Stimulated activated CD4-positive, alpha-beta T cell treated with anti-CD3 and anti-CD28 coated beads, Interleukin-4, amount 100 ng/mL, for 24 hours (primary cell): Measurements from ENCODE around the gene GIPC2.
"Not testable (repeated sequence)": the region's sequence is repeated elsewhere in the genome, so short reads cannot be mapped to it uniquely, and the experiment has no call there.

Source experiments
- DNase-seq: peaks from one replicate; pipeline ENCODE4 v3.0.0-alpha.2; 2020

The GIPC2 gene

DNA sequence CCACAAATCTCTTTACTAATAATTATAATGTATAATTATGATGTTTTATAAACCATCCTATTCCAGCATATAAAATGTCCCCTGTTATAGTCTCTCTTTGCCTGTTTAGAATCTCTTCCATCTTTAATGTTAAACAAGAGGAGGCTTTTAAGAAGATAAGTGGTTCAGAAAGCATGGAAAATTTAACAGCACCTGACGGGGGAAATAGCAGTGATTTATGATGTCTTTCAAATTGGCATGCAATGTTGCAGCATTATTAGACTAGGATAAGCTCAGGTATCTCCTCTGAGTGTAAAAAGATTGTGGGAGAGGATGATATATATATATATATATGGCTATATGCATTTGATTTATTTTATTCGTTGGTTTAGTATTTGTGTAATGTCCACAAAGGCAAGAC is 24.4 kb downstream of the GIPC2 start:
- no peak for DNase-seq

DNA sequence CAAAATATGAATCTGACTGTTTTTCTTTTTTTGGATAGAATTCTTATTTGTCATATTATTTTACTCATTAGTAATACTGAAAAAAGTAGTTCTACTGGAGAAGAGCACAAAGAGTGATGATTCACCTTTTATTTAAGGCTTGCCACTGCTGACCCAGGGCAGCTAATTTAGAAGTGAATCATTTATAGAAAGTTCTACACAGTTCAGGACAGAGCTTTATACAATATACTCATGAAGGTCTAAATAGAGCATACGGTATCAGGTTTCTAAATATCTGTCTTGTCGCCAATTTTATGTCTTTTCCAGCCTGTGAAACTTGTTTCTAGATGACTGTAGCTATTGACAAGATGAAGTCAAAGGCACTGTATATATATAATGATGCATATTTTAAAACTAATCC is 25.0 kb downstream of the GIPC2 start:
- DNase-seq: no peak

DNA sequence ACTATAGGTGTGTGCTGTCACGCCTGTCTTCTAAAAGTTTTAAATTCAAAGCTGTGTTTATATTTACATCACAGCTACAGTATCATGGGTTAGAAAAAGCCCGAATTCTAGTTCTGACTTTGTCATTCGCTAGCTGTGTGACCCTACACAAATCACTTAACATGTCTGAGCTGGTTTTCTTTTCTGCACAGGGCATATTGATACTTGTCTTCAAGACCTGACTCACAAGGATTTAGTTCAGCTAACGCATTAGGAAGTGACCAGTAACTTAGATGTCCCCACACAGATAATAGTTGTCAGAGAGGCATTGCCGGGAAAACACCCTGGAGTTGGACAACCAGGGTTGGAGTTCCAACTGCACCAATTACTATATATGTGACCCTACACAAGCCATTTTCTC is 25.9 kb downstream of the GIPC2 start:
- no peak for DNase-seq

DNA sequence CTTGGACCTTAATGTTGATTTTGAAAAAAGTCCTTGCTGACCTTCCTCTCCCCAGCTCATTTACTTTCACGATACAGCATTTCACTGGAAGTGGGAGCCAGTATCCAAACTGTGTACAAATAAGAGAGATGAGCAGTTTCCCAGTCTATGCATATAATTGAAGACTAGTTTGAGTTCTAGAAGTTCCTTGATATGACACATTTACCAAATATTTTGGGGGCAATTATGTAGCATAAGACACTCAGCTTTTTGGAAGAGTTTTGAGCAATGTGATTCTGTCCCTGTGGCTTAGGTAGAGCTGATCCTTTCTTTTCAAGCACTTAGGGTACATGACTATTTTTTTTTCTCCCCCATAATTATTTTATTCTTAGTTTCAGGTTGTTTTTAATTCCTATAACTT is 26.4 kb downstream of the GIPC2 start:
- no peak for DNase-seq

DNA sequence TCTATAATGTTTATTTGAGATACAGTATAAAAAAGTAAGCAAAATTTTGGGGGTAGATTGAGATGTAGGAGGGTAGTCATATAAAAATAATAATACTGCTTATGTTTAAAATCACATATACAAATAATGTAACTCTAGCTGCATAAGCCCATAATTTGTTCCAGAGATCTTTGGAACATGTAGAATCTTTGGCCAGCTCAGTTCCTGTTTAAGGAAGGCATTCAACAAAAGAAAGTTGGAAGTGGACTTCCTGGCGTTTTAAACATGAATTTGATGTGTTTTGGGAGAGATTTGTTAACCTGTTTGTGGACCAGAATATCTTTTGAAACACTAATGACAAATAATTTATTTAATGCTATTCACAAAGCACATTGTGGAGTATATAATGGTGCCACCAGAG is 27.7 kb downstream of the GIPC2 start:
- DNase-seq: no peak

DNA sequence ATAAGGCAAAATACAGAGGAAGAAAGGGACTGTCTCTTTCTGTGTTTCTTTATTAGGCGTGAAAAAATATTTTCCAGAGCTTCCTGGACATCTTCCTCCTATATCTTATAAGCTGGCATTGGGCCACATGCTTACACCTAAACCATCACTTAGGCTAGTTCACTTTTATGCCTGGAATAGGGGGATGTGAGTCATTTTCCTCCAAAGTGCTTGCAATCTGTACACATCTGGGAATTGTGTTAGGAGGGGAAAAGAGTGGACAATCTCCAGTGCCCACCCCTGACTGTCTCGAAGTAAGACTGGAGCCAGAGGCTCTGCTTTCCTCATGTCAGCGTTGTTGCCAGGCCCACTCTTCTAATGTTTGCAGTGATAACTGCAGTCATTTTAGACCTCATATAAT is 29.9 kb downstream of the GIPC2 start:
- DNase-seq: no peak

DNA sequence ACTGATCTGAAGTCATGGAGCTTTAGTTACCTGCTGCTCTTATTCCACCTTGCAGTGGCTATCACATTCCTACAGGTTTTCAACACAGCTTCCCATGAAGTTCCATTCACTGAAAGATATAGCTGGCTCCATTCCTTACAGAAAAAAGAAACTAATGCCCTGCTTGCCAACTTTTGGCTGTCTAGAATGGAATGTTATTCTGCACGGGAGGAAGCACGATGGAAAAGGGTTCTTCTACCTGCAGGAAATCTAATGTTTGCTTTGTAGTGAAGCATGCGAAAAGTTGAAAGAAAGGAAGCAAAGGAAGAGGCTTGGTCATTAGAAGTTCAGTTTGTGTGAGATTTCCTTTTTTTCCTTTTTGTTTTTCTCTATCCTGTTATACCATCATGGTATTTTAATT is 32.6 kb downstream of the GIPC2 start:
- no peak for DNase-seq

DNA sequence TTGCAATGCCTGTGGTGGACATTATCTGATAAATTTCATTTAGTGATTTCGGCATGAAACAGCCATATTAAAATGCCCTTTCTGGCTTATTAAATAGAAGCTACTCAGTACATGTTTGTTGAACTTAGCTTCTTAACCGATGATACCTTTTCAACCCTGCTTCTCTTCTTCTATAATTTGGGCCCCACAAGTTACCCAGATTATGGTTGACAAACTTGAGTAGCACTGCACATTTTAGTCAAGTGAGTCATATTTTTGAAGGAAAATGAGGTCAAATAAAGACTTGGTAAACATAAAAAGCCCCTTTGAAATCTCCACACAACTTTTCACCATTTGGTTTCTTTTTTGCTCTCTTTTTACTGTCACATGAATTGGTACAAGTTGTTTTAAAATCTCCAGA is 33.8 kb downstream of the GIPC2 start:
- no peak for DNase-seq

DNA sequence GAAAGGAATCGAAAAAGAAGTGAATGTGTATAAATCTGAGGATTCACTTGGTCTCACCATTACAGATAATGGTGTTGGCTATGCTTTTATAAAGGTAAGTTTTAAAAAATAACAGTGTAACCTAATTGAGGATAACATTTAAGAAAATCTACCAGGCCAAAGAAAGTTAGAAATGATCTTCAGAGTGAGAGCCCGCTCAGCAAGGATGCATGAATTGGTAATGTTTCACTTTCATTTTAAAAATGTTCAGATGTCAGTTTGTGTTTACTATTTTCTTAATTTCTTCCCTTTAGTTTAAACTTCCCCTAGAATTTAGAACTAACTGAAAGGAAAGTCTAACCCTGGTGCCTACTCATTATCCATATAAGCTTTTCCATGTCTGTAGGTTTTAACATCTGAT is 35.0 kb downstream of the GIPC2 start:
- DNase-seq: no peak

DNA sequence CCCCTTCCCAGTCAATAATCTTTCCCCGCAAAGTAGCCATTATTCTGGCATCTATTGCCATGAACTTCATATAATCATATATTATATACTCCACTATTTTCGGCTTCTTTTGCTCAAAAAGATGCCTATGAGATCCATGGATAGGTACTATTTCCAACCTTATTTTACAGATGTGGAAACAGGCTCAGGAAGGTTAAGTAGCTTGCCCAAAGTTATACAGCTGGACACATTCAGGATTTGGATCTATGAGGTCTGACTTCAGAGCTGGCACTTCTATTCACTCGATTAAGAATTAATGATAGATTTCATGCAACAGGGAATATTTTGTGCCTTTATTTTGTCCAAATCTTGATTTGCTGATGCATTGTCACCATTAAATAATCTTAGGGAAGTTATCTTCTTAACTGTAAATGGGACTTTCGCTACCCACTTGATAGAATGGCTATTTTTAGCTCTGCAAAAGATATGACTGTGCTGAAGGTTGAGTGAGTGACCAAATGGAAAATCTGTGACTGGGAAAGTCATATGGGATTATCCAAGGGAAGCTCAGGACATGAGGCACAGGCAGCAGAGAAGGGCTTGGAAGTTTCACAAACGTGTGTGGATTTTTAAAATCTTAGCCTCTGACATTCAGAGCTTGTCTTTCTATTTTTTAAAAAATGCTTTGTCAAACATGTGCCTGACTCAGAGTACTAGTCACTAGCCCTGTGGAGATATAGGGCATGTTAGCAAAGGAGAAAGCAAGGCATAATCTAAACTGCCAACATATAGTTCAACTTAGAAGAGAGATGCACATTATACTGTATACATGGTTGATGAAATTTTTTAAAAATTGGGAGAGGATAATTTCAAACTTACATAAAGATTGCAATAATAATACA is 36.5 kb downstream of the GIPC2 start:
- no peak for DNase-seq

DNA sequence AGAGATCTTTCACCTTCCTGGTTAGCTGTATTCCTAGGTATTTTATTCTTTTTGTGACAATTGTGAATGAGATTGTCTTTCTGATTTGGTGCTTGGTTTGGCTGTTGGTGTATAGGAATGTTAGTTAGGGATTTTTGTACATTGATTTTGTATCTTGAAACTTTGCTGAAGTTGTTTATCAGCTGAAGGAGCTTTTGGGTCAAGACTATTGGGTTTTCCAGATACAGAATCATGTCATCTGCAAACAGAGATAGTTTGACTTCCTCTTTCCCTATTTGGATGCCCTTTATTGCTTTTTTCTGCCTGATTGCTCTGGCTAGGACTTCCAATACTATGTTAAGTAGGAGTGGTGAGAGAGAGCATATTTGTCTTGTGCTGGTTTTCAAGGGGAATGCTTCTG is 38.9 kb downstream of the GIPC2 start:
- DNase-seq: not testable (repeated sequence)

DNA sequence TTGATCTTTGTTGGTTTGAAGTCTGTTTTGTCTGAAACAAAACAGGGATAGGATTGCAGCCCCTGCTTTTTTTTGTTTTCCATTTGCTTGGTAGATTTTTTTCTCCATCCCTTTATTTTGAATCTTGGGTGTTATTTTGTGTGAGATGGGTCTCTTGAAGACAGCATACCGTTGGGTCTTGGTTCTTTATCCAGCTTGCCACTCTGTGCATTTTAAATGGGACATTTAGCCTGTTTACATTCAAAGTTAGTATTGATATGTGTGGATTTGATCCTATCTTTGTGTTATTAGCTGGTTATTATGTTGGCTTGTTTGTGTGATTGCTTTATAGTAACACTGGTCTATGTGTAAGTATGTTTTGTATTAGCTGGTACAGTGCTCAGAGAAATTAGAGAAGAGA is 40.9 kb downstream of the GIPC2 start:
- DNase-seq: no peak

DNA sequence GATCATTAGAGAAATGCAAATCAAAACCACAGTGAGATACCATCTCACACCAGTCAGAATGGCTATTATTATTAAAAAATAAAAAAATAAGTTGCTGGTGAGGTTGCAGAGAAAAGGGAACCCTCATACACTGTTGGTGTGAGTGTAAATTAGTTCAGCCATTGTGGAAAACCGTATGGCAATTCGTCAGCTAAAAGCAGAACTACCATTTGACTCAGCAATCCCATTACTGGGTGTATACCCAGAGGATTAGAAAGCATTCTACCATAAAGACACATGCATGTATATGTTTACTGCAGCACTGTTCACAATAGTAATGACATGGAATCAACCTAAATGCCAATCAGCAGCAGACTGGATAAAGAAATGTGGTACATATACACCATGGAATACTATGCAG is 42.2 kb downstream of the GIPC2 start:
- no peak for DNase-seq

DNA sequence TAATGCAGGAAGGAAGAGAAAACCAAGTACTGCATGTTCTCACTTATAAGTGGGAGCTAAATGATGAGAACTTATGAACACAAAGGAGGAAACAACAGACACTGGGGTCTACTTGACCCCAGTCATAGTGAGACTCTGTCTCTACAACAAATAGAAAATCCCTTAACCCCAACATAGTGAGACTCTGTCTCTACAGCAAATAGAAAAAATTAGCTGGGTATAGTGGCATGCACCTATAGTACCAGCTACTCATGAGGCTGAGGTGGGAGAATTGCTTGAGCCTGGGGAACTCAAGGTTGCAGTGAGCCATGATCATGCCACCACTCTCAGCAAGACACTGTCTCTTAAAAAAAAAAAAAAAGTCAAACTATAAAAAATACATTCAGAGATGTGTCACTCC is 42.7 kb downstream of the GIPC2 start:
- no peak for DNase-seq

DNA sequence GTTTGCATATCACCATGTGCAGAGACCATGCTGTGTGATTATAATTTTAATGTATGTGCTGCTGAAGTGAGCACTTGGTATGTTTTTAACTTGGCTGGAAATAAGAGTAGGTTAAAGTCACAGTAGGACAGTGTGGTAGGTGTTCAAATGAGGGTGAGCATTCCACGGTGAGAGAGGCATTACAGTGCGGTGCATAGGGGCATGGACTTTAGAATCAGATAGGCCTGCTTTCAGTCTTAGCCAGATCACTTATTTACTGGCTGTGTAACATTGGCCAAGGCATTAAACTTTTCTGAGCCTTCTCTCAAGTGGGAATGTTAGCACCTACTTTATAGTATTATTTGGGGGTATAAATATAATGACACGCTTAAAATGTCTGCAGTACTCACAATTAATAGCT is 43.2 kb downstream of the GIPC2 start:
- DNase-seq: no peak

DNA sequence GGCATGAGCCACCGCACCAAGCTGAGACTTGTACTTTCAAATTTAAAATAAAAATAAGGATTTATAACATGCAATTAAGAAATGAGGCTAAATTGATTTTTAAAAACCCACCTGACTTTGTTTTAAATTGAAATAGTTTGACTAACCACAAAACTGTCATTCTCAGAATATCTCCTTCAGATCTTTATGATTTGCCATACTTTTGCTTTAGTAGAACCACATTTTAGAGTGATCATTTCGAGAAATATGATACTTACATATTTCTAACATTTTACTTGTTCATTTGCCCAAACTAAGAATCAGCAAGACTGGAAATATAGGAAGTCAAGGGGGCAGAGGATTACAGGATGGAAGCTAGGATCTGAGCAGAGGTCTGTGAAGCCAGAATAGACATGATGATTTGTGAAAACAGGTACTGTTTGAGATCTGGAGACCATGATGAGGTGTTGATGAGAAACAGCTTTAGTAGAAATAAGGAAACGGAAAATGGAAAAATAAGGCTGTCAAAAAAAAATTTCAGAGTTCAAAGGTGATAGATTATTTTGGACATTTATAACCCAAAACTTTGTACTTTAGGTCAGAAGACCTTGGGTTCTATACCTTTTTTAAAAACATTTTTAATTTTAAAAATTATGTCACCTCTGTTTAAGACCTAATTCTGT is 44.8 kb downstream of the GIPC2 start:
- DNase-seq: no peak

DNA sequence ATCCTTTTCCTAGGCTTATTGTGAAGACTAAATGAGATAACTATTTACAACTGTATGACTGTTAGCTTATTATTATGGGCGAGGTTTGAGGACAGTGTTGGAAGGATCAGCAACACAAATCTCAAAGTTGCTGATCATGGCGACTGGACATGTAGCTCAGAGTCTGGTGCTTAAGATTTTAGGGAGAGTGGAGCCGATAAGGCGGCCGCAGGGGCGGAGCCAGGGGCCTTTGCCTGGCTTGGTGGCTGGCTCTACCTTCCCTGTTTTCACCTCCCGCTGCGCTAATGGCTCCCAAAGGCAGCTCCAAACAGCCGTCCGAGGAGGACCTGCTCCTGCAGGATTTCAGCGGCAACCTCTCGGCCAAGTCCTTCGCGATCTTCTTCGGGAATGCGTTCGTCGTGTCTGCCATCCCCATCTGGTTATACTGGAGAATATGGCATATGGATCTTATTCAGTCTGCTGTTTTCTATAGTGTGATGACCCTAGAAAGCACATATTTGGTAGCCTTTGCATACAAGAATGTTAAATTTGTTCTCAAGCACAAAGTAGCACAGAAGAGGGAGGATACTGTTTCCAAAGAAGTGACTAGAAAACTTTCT is 45.5 kb downstream of the GIPC2 start:
- no peak for DNase-seq

DNA sequence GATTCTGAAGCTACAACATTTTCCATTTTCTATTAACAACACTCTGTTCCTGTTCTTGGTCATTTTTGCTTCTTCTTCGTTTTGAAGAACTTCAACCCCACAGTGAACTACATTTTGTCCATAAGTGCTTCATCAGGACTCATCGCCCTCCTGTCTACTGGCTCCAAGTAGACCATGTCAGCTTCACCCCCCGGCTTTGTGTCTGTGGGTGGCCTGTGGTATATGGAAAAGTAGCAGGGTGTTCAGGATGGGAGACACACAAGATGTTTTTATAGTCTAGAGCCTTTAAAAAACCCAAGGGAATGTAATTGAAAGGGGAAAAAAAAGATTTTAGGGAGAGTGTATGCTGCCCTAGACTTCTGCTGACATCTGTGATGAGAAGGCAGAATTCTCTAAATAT is 46.1 kb downstream of the GIPC2 start:
- no peak for DNase-seq

DNA sequence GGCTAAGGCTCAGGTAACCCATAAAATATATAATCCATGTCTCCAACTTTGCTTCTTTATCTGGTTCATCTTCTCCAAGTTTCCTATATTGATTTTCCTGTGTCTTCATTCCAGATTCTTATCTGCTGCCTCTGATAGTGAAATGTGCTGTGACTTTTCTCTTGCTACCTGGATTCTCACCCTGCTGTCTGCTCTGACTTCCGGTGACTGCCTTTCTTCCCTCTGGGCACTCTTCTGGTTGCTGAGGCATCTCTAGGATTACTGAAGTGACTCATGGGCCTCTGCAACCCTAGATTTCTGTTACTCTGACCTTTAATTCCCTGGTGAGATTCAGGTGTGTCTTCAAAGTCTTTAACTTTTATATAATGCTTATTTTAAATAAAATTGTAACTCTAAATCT is 46.9 kb downstream of the GIPC2 start:
- no peak for DNase-seq

DNA sequence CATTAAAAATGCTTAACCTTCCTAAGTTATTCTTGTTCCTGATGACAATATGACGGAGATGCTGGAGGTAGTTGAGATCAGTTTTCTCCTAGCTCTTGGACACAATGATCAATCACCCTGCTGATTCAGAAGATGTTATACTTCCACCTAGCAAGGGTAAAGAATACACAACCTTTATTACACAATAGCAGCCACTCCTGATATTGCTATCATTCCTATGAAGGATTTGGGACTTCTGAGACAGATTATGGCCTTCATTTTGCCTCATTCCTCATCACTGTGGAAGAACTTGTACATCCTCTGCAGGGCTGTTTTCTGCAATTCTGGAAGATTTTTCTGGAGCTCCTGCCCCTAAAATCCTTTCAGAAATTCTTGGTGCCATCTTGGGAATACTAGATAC is 47.8 kb downstream of the GIPC2 start:
- DNase-seq: no peak

DNA sequence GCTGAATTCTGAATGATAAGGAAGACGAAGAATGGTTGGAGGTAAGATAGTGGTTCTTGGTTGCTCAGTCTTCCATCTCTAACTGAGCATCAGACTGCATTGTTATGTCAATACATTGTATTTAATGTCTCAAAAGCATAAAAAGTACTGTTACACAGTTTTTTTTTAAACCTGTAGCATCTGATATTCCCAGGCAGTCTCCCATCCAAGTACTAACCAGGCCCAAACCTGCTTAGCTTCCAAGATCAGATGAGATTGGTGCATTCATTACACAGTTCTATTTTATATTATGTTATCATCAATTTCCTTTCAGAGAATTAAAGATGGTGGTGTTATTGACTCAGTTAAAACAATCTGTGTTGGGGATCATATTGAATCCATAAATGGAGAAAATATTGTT is 48.9 kb downstream of the GIPC2 start:
- no peak for DNase-seq

DNA sequence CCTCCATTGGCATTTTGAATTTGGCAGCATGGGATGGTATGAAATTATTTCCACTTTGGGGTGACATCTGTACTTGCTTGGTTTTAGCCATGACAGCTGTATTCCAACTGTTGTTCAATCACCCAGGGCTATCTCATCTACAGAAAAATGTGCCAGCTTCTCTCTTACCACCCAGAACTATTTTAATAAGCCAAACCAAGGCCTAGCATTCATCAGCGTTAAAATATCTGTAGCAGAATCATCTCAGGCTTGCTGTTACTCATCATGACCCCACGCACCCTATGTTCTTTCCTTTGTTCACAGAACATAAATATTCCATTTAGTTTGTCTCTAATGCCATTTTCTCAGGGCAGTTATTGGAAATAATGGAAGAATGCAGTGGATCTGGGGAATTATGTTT is 49.8 kb downstream of the GIPC2 start:
- no peak for DNase-seq

DNA sequence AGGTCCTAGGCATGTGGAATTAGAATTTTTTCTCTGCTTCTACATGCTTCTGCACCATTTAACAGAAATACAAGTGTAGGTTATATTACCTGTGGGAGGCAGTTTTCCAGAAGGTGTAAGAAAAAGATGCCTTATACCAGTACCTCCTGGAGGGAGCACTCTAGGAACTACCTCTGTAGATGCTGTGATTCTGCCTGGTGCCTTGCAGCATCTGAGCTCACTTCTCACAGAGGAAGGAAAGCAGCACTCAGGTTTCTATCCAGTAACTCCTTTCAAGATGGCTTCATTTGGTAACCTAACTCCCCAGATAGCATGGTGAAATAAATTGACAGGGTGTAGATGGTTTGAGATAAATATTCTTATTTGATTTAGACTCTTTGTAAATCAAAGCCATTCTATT is 50.3 kb downstream of the GIPC2 start:
- no peak for DNase-seq

DNA sequence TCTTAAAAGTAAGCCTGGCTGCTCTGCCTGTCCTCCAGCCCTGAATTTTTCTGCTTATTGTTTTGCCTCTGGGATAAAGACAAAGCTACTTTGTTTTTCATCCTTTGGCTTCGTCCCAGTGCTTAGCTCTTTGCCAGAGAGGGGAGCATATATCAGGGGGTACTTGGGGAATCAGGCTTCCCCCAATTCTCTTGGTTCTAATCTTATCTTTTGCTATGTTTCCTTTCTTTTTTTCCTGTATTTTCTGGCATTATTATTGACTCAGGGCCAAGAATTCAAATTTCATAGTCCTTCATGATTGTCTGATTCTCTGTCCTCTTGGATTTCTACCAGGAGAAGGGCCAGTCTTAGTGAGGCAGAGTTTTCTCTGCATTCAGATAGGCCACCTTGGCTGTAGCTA is 51.2 kb downstream of the GIPC2 start:
- no peak for DNase-seq
